Body of pancreas (tissue), 4 donors: ENCODE measurements around the gene NAA38. TPM values are rescaled to one million over a fixed set of nuclear protein-coding genes. Genes with fewer than 3 reads are reported as not detected.

Experiments used
- ATAC-seq: fragments of 150-250 bp; one replicate; pipeline ENCODE4 v1.9.1; 2016
- DNase-seq, 4 donors: peaks; one replicate each; pipeline ENCODE4 v3.0.0-alpha.2; 2019
- H3K27ac ChIP-seq, 4 donors: fragments of 200-600 bp; sonication (generic); 1 replicate in 3 of 4; 2 replicates in 1 of 4; pipeline versions ENCODE4 v1.5.1 to v1.6.1; 2016 to 2019; ENCODE audit warnings: mild to moderate bottlenecking in 1 of 4, mixed read lengths in 1 of 4, moderate library complexity in 1 of 4
- H3K27me3 ChIP-seq, 2 donors: fragments of 200-600 bp; sonication (generic); one replicate each; pipeline ENCODE4 v1.6.0; 2016; ENCODE audit warnings: mild to moderate bottlenecking in 1 of 2
- H3K36me3 ChIP-seq, 2 donors: fragments of 200-600 bp; sonication (generic); replicated peaks in 1 of 2; 2 replicates each; pipeline ENCODE4 v1.5.1; 2016; ENCODE audit warnings: low read depth in 2 of 2; ENCODE audit not compliant: insufficient read depth in 1 of 2
- H3K4me1 ChIP-seq: fragments of 200-600 bp; sonication (generic); one replicate; pipeline ENCODE4 v1.6.0; 2016
- H3K4me3 ChIP-seq, 2 donors: fragments of 200-600 bp; sonication (generic); 1 replicate in 1 of 2; 2 replicates in 1 of 2; pipeline ENCODE4 v1.5.1; 2016 to 2019
- H3K9me3 ChIP-seq, 3 donors: fragments of 200-600 bp; sonication (generic); 1 replicate in 2 of 3; 2 replicates in 1 of 3; pipeline ENCODE4 v1.5.1; 2016
- POLR2A ChIP-seq, 3 donors: fragments of 450-650 bp; IDR thresholded peaks; one replicate each; pipeline ENCODE4 v1.6.1; 2016; ENCODE audit warnings: antibody characterized with exemption in 3 of 3, mild to moderate bottlenecking in 2 of 3
- WGBS, 2 donors: methylation state at CpG; one replicate each; pipeline ENCODE4 v1.1.5; 2017; 5-methylcytosine and 5-hydroxymethylcytosine counted together
- intact Hi-C: fragments of 100-400 bp; cut with DNase I; formaldehyde crosslinking; loops from one replicate; pipeline ENCODE4 v1.15.1; 2023
- total RNA-seq, 2 donors: library from RNA; depleted of rRNA; stranded (reverse); fragments of >200 nt; gene quantifications; one replicate each; pipeline ENCODE4 v1.1.0, GENCODE V29; 2016
- TF ChIP-seq, protein P1 (sequence below), 7 experiments: fragments of 450-650 bp in 4 of 7; fragments of 200-600 bp in 3 of 7; sonication (generic) in 3 of 7; IDR thresholded peaks; one replicate each; pipeline ENCODE4 v1.5.1; 2016 to 2019; ENCODE audit warnings: antibody characterized with exemption in 7 of 7

Gene NAA38
- total RNA-seq, 2 donors from 2014 or later, result 25.7 to 50.1 TPM

DNA sequence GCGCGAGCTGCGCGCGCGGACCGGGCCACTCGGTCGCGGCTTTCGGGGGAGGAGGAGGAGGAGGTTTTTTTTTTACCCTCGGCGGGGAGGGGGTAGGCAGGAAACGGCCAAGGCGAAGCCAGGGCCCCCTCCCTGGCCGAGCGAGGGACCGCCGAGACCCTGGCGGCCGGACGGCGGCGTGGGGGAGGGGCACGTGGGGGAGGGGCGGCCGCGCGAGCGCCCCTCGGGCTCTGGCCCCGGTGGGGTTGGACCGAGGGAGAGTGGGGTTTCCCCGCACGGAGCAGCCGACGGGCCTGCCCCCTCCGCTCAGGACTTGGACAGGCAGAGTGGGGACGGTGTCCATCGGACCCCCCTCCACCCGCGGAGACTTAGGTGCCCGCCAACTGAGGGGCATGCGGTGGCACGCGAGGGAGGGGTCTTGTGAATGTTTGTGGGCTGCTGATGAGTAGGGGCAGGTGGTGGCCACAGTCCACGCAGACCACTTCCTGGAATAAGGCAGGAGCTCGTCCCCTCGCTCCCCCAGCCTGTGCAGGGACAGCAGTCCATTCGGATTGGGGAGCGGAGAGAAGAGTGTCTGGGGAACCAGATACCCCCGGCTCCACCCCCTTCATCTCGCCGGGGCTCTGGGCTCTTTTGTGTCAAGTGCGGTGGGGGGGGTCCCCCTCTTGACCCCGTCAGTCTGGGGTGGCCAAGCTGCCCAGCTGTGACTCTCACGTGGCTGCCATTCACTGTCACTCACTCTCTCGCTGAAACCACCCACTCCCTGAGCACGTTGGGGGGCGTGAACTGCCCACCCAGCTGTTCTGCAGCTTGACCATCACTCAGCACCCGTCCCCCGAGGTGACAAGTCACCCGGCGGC, 28.2 kb upstream of the NAA38 start:
- Histone ChIP-seq H3K4me1 (peaks cover 59% of the 10 kb centered on the region), H3K9me3 (no peaks in the 10 kb centered on the region), H3K4me3 (peak overlapping the region; percentile 53 to 77), H3K27me3 (no peaks in the 10 kb centered on the region), H3K36me3 (no peaks in the 10 kb centered on the region), H3K27ac (peak overlapping the region; percentile 90 to 98 (median 94))
- TF ChIP-seq, protein P1, sequence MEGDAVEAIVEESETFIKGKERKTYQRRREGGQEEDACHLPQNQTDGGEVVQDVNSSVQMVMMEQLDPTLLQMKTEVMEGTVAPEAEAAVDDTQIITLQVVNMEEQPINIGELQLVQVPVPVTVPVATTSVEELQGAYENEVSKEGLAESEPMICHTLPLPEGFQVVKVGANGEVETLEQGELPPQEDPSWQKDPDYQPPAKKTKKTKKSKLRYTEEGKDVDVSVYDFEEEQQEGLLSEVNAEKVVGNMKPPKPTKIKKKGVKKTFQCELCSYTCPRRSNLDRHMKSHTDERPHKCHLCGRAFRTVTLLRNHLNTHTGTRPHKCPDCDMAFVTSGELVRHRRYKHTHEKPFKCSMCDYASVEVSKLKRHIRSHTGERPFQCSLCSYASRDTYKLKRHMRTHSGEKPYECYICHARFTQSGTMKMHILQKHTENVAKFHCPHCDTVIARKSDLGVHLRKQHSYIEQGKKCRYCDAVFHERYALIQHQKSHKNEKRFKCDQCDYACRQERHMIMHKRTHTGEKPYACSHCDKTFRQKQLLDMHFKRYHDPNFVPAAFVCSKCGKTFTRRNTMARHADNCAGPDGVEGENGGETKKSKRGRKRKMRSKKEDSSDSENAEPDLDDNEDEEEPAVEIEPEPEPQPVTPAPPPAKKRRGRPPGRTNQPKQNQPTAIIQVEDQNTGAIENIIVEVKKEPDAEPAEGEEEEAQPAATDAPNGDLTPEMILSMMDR (IDR thresholded peaks at IDR 0.05), result no peak
- TF ChIP-seq POLR2A (IDR thresholded peaks at IDR 0.05), result peak in 2 of 3 donors; percentile 49 to 64
- intact Hi-C loops, result no loop called here
- DNase-seq (peak; percentile 48 to 59 (median 52)), ATAC-seq (peak; percentile 2)
- 0 to 2% methylated on average over 9 to 50 of the region's 64 CpGs for WGBS, 2 donors

DNA sequence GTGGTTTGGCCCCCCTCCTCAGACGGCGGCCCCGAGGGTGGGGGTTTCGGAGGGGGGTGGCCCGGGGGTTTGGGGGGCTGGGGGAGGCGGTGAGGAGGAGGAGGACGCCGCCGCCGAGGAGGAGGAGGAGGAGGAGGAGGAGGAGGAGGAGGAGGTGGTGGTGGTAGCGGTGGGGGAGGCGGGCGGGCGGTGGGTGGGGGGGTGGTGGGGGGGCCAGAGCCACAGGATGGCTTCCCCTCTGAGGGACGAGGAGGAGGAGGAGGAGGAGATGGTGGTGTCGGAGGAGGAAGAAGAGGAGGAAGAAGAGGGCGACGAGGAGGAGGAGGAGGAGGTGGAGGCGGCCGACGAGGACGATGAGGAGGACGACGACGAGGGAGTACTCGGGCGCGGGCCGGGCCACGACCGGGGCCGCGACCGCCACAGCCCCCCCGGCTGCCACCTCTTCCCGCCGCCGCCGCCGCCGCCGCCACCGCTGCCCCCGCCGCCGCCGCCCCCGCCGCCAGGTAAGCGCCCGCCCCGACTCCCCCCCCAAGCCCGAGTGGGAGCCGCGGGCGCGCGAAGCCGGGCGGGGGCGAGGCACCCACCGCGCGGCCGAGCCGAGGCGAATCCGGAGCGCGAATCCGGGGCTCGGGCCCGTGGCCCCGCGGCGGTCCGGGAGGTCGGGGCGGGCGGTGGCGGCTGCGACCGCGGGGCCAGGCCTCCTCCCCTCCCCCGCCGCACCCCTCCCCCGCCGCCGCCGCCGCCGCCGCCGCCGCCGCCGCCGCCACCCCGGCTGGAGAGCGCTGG, 27.4 kb upstream of the NAA38 start:
- Histone ChIP-seq H3K36me3 (no peaks in the 10 kb centered on the region), H3K27me3 (no peaks in the 10 kb centered on the region), H3K4me3 (peak overlapping the region; percentile 53 to 77), H3K4me1 (peaks cover 54% of the 10 kb centered on the region), H3K27ac (peak overlapping the region; percentile 90 to 98 (median 94)), H3K9me3 (no peaks in the 10 kb centered on the region)
- TF ChIP-seq POLR2A (IDR thresholded peaks at IDR 0.05), result no peak
- TF ChIP-seq, protein P1 (IDR thresholded peaks at IDR 0.05), result no peak
- DNase-seq (peak in 3 of 4 donors; percentile 17 to 56 (median 29)), ATAC-seq (peak; percentile 16)
- WGBS, 2 donors, result 0 to 1% methylated on average over 39 to 78 of the region's 100 CpGs
- intact Hi-C loops, result no loop called here

DNA sequence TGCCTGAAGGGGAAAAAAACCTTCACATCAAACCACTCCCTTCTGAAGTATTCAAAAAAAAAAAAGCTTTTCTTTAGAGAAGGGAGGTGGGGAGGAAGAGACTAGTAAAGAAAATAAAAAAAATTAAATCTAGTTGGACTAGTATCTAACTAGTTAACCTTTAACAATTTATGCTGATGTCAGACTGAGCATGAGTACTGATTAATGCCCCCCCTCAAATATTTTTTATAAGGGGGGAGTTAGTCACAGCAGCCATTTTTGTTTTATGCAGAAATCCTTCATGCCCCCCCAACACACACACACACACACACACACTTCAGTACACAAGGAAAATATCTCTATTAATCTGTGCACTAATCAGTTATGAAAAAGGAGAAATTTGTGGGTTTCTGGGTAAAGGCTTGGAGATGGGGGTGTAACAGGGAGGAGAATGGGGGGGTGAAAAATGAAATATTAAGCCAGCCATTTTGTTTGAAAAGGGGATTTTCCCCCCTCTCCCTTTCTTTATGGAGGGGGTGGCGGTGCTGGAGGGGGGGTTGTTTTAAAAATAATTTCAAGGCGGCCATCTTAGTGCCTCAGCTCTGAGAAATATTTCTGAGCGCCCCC, 26.5 kb upstream of the NAA38 start:
- intact Hi-C loops, result no loop called here
- no peak for ATAC-seq
- Histone ChIP-seq H3K27ac (peak overlapping the region in 3 of 4 donors; percentile 36 to 98 (median 90)), H3K4me3 (no peak overlapping the region), H3K4me1 (peaks cover 45% of the 10 kb centered on the region), H3K27me3 (no peaks in the 10 kb centered on the region), H3K36me3 (peaks cover 0 to 3% of the 10 kb centered on the region in 2 donors), H3K9me3 (no peaks in the 10 kb centered on the region)
- WGBS, 2 donors, result 1 to 7% methylated on average over 3 of the region's 3 CpGs
- TF ChIP-seq POLR2A (IDR thresholded peaks at IDR 0.05), result no peak
- TF ChIP-seq, protein P1 (IDR thresholded peaks at IDR 0.05), result no peak
- DNase-seq, result no peak

DNA sequence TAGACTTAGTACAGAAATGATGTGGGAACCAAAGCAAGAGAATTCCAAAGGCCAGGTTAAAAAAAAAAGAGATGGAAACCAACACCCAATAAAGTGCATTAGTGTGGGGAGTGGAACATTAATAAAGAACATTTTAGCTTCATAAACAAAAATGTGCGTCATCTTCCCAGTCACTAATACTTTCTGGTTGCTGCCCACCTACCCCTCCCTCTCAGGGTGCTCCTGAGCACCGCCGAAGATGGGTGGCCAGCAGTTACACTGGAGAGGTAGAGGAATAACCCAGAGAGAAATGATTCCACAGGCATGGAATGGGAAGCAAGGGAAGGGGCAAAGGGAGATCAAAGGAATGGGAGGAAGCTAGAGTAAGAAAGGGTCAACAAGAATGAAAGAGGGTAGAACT, 25.3 kb upstream of the NAA38 start:
- intact Hi-C loops, result no loop called here
- H3K27me3 ChIP-seq, result no peaks in the 10 kb centered on the region
- DNase-seq, result no peak
- peaks cover 0 to 3% of the 10 kb centered on the region in 2 donors for H3K36me3 ChIP-seq
- TF ChIP-seq POLR2A (IDR thresholded peaks at IDR 0.05), result peak in 1 of 3 donors; percentile 23
- TF ChIP-seq, protein P1 (IDR thresholded peaks at IDR 0.05), result no peak
- WGBS, 2 donors, result 87 to 90% methylated on average over 3 of the region's 3 CpGs
- ATAC-seq, result no peak
- H3K4me3 ChIP-seq, result no peak overlapping the region
- H3K4me1 ChIP-seq, result peaks cover 32% of the 10 kb centered on the region
- H3K9me3 ChIP-seq, result no peaks in the 10 kb centered on the region
- peak overlapping the region in 3 of 4 donors; percentile 35 to 98 (median 47) for H3K27ac ChIP-seq
